HG03571 (cell line): ENCODE measurements around the gene CCDC144A.
"Not testable (repeated sequence)": the region's sequence is repeated elsewhere in the genome, so short reads cannot be mapped to it uniquely, and the experiment has no call there.

ENCODE experiments used
- ATAC-seq: cut with Tn5 transposase; IDR thresholded peaks from one replicate; pipeline ENCODE4 v1.9.1; 2021; ENCODE audit not compliant: unreplicated experiment

CCDC144A gene

GRCh38 chr17:16689731-16690281 lies at the start of gene CCDC144A:
TSS of gene CCDC144A (plus strand) at chr17:16690241. CDS start at chr17:16690401, 160 bp downstream.
- ATAC-seq = not testable (repeated sequence)

GRCh38 chr17:16649585-16649984 lies 40.5 kb upstream of the CCDC144A start:
- no peak for ATAC-seq

- no peak for ATAC-seq
Measured at GRCh38 chr17:16652252-16652651, 37.8 kb upstream of the CCDC144A start.

GRCh38 chr17:16652847-16653366 lies 37.1 kb upstream of the CCDC144A start:
- no peak for ATAC-seq

- peak; percentile 85 for ATAC-seq
Measured at GRCh38 chr17:16653367-16654041, 36.5 kb upstream of the CCDC144A start, which contains the start of gene ZNF624. TSS of gene ZNF624 (minus strand) at chr17:16653850.

- no peak for ATAC-seq
Measured at GRCh38 chr17:16661217-16661616, 28.8 kb upstream of the CCDC144A start.

- ATAC-seq = no peak
Measured at GRCh38 chr17:16662936-16663335, 27.1 kb upstream of the CCDC144A start.

- ATAC-seq = not testable (repeated sequence)
Measured at GRCh38 chr17:16666553-16666906, 23.5 kb upstream of the CCDC144A start.

GRCh38 chr17:16666907-16667636 lies 23.0 kb upstream of the CCDC144A start:
- not testable (repeated sequence) for ATAC-seq

- ATAC-seq = no peak
Measured at GRCh38 chr17:16676676-16677268, 13.3 kb upstream of the CCDC144A start.

- not testable (repeated sequence) for ATAC-seq
Measured at GRCh38 chr17:16683290-16684138, 6.5 kb upstream of the CCDC144A start.

GRCh38 chr17:16686019-16686418 lies 4.0 kb upstream of the CCDC144A start:
- not testable (repeated sequence) for ATAC-seq

- ATAC-seq = not testable (repeated sequence)
Measured at GRCh38 chr17:16687151-16687550, 2.9 kb upstream of the CCDC144A start.

GRCh38 chr17:16690447-16690846 lies 406 bp downstream of the CCDC144A start:
- not testable (repeated sequence) for ATAC-seq

GRCh38 chr17:16697603-16698002 lies 7.6 kb downstream of the CCDC144A start:
- ATAC-seq = not testable (repeated sequence)

GRCh38 chr17:16745492-16746203 lies 55.6 kb downstream of the CCDC144A start:
- not testable (repeated sequence) for ATAC-seq

- not testable (repeated sequence) for ATAC-seq
Measured at GRCh38 chr17:16746571-16746970, 56.5 kb downstream of the CCDC144A start.

GRCh38 chr17:16750515-16750914 lies 60.5 kb downstream of the CCDC144A start:
- not testable (repeated sequence) for ATAC-seq

GRCh38 chr17:16751224-16751923 lies 61.3 kb downstream of the CCDC144A start:
- not testable (repeated sequence) for ATAC-seq
